ENCODE data around the gene METTL17. TPM values are rescaled to one million over a fixed set of nuclear protein-coding genes. Genes with fewer than 3 reads are reported as not detected.
"Not testable (repeated sequence)": the region's sequence is repeated elsewhere in the genome, so short reads cannot be mapped to it uniquely, and the experiment has no call there.

The METTL17 gene
- total RNA-seq, 1 donor from 2014 or later = 34.4 TPM

DNA sequence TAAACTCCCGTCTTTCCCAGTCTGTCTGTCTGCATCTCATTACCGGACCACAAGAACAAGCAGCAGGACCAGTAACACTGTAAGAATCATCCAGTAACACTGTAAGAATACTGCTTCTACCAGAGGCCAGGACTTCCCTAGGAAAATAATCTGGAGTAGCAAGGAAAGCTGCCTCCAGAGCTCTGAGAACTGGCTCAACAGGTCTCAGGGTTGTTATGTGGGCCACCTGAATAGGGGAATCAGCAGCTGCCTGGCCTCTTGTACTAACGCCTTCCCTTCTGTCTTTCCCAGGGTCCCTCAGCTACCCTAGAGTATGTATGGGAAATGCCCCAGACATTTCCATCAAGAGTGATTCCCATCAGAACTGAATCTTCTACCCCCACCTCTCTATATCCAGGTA, 8.4 kb downstream of the METTL17 start:
- Mint-ChIP-seq H3K9me3 (ENCODE audit: low read depth) (no peaks in the 10 kb centered on the region), H3K4me1 (ENCODE audit: low read depth) (peaks cover 18% of the 10 kb centered on the region), H3K27ac (ENCODE audit: unreplicated experiment) (no peak overlapping the region), H3K4me3 (ENCODE audit: unreplicated experiment) (no peak overlapping the region), H3K36me3 (ENCODE audit: low read depth) (peaks cover 28% of the 10 kb centered on the region), H3K27me3 (ENCODE audit: low read depth) (no peaks in the 10 kb centered on the region)
- TF ChIP-seq, protein P1, sequence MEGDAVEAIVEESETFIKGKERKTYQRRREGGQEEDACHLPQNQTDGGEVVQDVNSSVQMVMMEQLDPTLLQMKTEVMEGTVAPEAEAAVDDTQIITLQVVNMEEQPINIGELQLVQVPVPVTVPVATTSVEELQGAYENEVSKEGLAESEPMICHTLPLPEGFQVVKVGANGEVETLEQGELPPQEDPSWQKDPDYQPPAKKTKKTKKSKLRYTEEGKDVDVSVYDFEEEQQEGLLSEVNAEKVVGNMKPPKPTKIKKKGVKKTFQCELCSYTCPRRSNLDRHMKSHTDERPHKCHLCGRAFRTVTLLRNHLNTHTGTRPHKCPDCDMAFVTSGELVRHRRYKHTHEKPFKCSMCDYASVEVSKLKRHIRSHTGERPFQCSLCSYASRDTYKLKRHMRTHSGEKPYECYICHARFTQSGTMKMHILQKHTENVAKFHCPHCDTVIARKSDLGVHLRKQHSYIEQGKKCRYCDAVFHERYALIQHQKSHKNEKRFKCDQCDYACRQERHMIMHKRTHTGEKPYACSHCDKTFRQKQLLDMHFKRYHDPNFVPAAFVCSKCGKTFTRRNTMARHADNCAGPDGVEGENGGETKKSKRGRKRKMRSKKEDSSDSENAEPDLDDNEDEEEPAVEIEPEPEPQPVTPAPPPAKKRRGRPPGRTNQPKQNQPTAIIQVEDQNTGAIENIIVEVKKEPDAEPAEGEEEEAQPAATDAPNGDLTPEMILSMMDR (IDR thresholded peaks at IDR 0.05) = no peak
- no peak for DNase-seq (ENCODE audit: low spot score)

DNA sequence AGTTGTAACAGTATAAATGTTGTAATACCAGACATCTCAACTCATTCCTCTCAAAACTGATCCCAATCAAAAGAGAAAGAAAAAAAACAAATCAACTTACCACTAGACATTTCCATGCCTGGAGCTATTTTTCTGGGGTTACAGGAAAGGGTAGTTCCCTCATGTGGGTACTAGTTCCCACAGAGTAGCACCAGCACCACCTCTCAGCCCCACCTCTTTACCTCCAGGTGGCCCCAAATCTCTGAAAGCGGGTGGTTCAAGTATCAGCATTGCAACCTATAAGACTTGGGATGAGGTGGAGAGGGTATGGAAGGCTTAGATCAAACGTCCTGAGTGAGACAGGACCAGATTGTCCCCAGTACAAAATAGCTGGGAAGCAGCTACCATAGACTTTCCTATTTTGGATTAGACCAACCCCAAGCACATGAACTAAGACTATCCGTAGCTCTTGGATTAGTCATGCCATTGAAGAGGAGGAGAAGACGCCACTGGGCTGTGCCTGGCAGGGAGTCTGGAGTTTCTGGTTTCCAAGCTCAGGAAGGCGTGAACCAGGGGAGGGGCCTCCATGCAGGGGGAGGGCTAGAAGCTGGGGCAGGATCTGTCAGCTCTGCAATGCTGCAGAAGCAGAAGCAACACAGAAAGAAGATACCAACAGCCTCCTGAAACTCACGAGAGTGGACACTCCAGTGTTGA, 9.0 kb downstream of the METTL17 start, which contains the start of gene SLC39A2:
TSS of gene SLC39A2 (plus strand) at position 620 of the 693 bp plus-strand sequence. CDS start 154 bp downstream, outside the sequence.
- H3K27ac Mint-ChIP-seq (ENCODE audit: unreplicated experiment) = no peak within 1 kb of the TSS
- peaks cover 18% of the 10 kb centered on the region for H3K4me1 Mint-ChIP-seq (ENCODE audit: low read depth)
- no peaks in the 10 kb centered on the region for H3K27me3 Mint-ChIP-seq (ENCODE audit: low read depth)
- DNase-seq (ENCODE audit: low spot score) = no peak
- TF ChIP-seq, protein P1 (IDR thresholded peaks at IDR 0.05) = no peak
- H3K9me3 Mint-ChIP-seq (ENCODE audit: low read depth) = no peaks in the 10 kb centered on the region
- peaks cover 26% of the 10 kb centered on the region for H3K36me3 Mint-ChIP-seq (ENCODE audit: low read depth)
- H3K4me3 Mint-ChIP-seq (ENCODE audit: unreplicated experiment) = no peak within 1 kb of the TSS

- Mint-ChIP-seq H3K4me3 (ENCODE audit: unreplicated experiment) (no peak overlapping the region), H3K4me1 (ENCODE audit: low read depth) (peaks cover 18% of the 10 kb centered on the region), H3K27me3 (ENCODE audit: low read depth) (no peaks in the 10 kb centered on the region), H3K9me3 (ENCODE audit: low read depth) (no peaks in the 10 kb centered on the region), H3K27ac (ENCODE audit: unreplicated experiment) (no peak overlapping the region), H3K36me3 (ENCODE audit: low read depth) (peaks cover 20% of the 10 kb centered on the region)
- no peak for DNase-seq (ENCODE audit: low spot score)
- TF ChIP-seq, protein P1 (IDR thresholded peaks at IDR 0.05) = no peak
Measured at GRCh38 chr14:20999591-20999990, 9.8 kb downstream of the METTL17 start.

DNA sequence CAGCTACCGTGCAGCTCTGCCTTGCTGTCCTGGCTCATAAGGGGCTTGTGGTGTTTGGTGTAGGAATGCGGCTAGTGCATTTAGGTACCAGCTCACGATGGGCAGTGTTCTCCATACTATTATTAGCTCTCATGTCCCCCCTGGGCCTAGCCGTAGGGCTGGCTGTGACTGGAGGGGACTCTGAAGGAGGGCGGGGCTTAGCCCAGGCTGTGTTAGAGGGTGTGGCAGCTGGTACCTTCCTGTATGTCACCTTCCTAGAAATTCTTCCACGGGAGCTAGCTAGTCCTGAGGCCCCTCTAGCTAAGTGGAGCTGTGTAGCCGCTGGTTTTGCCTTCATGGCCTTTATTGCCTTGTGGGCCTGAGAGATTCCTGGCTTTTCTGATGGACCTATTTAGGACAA, 11.4 kb downstream of the METTL17 start:
- Mint-ChIP-seq H3K4me3 (ENCODE audit: unreplicated experiment) (no peak overlapping the region), H3K9me3 (ENCODE audit: low read depth) (no peaks in the 10 kb centered on the region), H3K36me3 (ENCODE audit: low read depth) (peaks cover 4% of the 10 kb centered on the region), H3K4me1 (ENCODE audit: low read depth) (peaks cover 18% of the 10 kb centered on the region), H3K27me3 (ENCODE audit: low read depth) (no peaks in the 10 kb centered on the region), H3K27ac (ENCODE audit: unreplicated experiment) (no peak overlapping the region)
- DNase-seq (ENCODE audit: low spot score) = no peak
- TF ChIP-seq, protein P1 (IDR thresholded peaks at IDR 0.05) = no peak

DNA sequence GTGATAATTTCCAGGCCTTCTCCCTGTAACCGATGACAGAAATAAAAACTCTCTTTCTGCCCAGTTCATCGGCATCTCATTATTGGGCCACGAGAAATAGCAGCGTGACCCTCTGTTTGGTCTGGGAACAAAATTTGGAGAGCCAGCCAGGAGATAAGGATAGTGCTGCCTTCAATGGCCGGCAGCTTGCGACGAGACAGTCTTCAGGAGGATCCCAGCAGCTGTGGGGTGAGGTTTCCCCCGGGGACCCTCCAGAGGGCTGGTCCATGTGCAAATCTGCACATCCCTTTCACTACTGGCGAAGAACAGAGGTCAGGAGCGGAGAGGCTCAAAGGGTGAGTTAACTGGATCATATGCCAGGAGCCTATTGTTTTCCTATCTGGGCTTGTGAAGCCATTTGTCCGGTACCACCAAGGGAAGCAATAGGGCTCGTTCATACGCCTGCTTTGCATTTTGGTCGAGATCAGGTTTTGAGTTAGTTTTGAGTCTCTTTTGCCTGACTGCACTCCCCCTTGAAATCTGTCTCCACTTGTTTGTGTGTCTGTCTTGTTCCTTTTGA, 14.1 kb downstream of the METTL17 start:
- TF ChIP-seq, protein P1 (IDR thresholded peaks at IDR 0.05) = no peak
- Mint-ChIP-seq H3K4me3 (ENCODE audit: unreplicated experiment) (no peak overlapping the region), H3K4me1 (ENCODE audit: low read depth) (peaks cover 5% of the 10 kb centered on the region), H3K27me3 (ENCODE audit: low read depth) (no peaks in the 10 kb centered on the region), H3K9me3 (ENCODE audit: low read depth) (no peaks in the 10 kb centered on the region), H3K36me3 (ENCODE audit: low read depth) (no peaks in the 10 kb centered on the region), H3K27ac (ENCODE audit: unreplicated experiment) (no peak overlapping the region)
- DNase-seq (ENCODE audit: low spot score) = no peak

DNA sequence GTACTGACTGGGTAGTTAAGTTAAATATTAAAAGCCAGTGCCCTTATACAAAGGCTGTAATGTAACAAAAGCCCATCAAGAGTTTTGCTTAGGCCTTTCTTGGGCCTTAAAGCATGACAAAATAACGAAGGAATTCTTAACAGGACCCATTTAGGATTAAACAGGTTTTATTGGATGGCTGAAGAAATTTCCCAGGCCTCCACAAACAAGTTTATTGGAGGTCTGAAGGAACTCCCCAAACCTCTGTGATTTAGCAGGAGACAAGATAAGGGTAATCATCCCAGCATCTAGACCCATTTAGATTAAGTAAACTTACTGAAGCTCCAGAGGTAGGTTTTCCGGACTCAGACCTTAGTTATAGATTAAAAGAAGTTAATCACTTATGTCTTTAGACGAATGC, 19.9 kb downstream of the METTL17 start:
- not testable (repeated sequence) for H3K27ac Mint-ChIP-seq (ENCODE audit: unreplicated experiment); H3K4me3 Mint-ChIP-seq (ENCODE audit: unreplicated experiment); H3K9me3 Mint-ChIP-seq (ENCODE audit: low read depth); DNase-seq (ENCODE audit: low spot score); H3K4me1 Mint-ChIP-seq (ENCODE audit: low read depth); H3K36me3 Mint-ChIP-seq (ENCODE audit: low read depth)
- peaks cover 16% of the 10 kb centered on the region for H3K27me3 Mint-ChIP-seq (ENCODE audit: low read depth)
